ENCODE results near the gene ZMYM1. TPM values are rescaled to one million over a fixed set of nuclear protein-coding genes. Genes with fewer than 3 reads are reported as not detected.
"Not testable (repeated sequence)": the region's sequence is repeated elsewhere in the genome, so short reads cannot be mapped to it uniquely, and the experiment has no call there.

The ZMYM1 gene
- total RNA-seq, 1 donor from 2014 or later = 11.5 TPM

DNA sequence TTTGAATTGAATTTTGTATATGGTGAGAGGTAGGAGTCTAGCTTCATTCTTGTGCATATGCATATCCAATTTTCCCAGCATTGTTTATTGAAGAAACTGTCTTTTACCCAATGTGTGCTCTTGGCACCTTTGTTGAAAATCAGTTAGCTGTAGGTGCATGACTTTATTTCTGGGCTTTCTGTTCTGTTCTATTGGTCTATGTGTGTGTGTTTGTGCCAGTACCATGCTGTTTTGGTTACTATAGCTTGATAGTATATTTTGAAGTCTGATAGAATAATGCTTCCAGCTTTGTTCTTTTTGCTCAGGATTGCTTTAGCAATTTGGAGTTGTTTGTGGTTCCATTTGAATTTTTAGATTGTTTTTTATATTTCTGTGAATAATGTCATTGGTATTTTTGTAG is 9.4 kb upstream of the ZMYM1 start:
- Histone ChIP-seq H3K4me1 (ENCODE audit: control insufficient read depth in 3 of 3, insufficient read depth in 3 of 3, low read length in 3 of 3) (no peaks in the 10 kb centered on the region), H3K27ac (ENCODE audit: low read depth, low read length) (no peak overlapping the region), H3K36me3 (ENCODE audit: control insufficient read depth in 3 of 3, insufficient read depth in 3 of 3, low read length in 3 of 3) (no peaks in the 10 kb centered on the region), H3K27me3 (ENCODE audit: control insufficient read depth in 3 of 3, insufficient read depth in 3 of 3, low read length in 3 of 3) (no peaks in the 10 kb centered on the region), H3K9me3 (ENCODE audit: control insufficient read depth in 3 of 3, low read length in 3 of 3) (peaks cover 0 to 3% (median 0%) of the 10 kb centered on the region in 3 donors), H3K4me3 (ENCODE audit: low read length in 3 of 3) (no peak overlapping the region), H3K9ac (ENCODE audit: low read depth in 1 of 3, low read length in 3 of 3) (no peak overlapping the region)

DNA sequence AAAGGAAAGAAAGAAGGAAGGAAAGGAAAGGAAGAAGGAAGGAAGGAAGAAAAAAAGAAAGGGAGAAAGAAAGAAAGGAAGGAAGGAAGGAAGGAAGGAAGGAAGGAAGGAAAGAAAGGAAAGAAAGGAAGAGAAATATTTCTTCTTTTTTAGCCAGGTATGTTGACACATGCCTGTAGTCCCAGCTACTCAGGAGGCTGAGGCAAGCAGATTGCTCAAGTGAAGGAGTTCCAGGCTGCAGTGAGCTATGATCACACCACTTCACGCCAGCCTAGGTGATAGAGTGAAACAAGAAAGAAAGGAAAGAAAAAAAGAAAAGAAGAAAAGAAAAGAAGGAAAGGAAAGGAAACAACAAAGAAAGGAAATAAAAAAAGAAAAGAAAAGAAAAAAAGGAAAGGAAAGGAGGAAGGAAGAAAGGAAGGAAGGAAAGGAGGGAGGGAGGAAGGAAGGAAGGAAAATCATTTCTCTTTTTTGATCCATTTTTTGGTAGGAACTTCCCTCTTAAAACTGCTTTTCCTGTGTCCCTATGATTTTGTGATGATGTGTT is 5.8 kb upstream of the ZMYM1 start:
- no peaks in the 10 kb centered on the region for H3K27me3 ChIP-seq (ENCODE audit: control insufficient read depth in 3 of 3, insufficient read depth in 3 of 3, low read length in 3 of 3)
- no peaks in the 10 kb centered on the region for H3K4me1 ChIP-seq (ENCODE audit: control insufficient read depth in 3 of 3, insufficient read depth in 3 of 3, low read length in 3 of 3)
- peaks cover 0 to 3% (median 0%) of the 10 kb centered on the region in 3 donors for H3K9me3 ChIP-seq (ENCODE audit: control insufficient read depth in 3 of 3, low read length in 3 of 3)
- no peak overlapping the region for H3K27ac ChIP-seq (ENCODE audit: low read depth, low read length)
- no peak overlapping the region for H3K4me3 ChIP-seq (ENCODE audit: low read length in 3 of 3)
- H3K9ac ChIP-seq (ENCODE audit: low read depth in 1 of 3, low read length in 3 of 3) = no peak overlapping the region
- H3K36me3 ChIP-seq (ENCODE audit: control insufficient read depth in 3 of 3, insufficient read depth in 3 of 3, low read length in 3 of 3) = no peaks in the 10 kb centered on the region

DNA sequence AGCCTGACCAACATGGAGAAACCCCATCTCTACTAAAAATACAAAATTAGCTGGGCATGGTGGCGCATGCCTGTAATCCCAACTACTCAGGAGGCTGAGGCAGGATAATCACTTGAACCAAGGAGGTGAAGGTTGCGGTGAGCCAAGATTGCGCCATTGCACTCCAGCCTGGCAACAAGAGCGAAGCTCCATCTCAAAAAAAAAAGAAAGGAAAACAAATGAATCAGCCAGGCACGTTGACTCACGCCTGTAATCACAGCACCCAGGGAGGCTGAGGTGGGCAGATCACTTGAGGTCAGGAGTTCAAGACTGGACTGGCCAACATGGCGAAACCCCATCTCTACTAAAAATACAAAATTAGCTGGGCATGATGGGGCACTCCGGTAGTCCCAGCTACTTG is 2.8 kb upstream of the ZMYM1 start:
- H3K4me3 ChIP-seq (ENCODE audit: low read length in 3 of 3); H3K36me3 ChIP-seq (ENCODE audit: control insufficient read depth in 3 of 3, insufficient read depth in 3 of 3, low read length in 3 of 3); H3K27ac ChIP-seq (ENCODE audit: low read depth, low read length); H3K9ac ChIP-seq (ENCODE audit: low read depth in 1 of 3, low read length in 3 of 3); H3K9me3 ChIP-seq (ENCODE audit: control insufficient read depth in 3 of 3, low read length in 3 of 3); H3K27me3 ChIP-seq (ENCODE audit: control insufficient read depth in 3 of 3, insufficient read depth in 3 of 3, low read length in 3 of 3): not testable (repeated sequence)
- peaks cover 0 to 13% (median 2%) of the 10 kb centered on the region in 3 donors for H3K4me1 ChIP-seq (ENCODE audit: control insufficient read depth in 3 of 3, insufficient read depth in 3 of 3, low read length in 3 of 3)

DNA sequence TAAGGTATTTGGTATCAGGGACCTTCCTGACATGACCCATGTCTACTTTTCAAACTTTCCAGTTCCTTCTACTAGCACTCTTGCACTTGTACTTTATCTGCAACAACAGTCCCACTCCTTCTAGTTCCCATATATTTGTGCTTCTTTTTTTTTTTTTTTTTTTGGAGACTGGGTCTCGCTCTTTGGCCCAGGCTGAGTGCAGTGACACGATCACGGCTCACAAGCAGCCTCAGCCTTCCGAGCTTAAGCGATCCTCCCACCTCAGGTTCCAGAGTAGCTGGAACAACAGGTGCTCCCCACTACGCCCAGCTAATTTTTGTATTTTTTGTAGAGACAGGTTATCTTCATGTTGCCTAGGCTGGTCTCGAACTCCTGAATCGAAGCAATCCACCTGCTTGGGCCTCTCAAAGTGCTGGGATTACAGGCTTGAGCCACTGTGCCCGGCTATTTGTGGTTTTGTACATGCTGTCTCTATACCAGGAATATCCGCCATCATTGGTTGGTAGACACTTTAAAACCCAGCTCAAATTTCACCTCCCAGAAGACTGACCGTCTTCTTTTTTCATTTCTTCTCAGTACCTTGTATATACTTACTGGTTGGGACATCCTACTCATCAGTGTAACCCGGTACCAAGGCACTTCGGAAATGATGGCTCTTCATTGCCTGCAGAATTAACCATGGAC is 1.1 kb downstream of the ZMYM1 start:
- Histone ChIP-seq H3K4me1 (ENCODE audit: control insufficient read depth in 3 of 3, insufficient read depth in 3 of 3, low read length in 3 of 3) (peaks cover 0 to 13% (median 2%) of the 10 kb centered on the region in 3 donors), H3K27ac (ENCODE audit: low read depth, low read length) (no peak overlapping the region), H3K36me3 (ENCODE audit: control insufficient read depth in 3 of 3, insufficient read depth in 3 of 3, low read length in 3 of 3) (no peaks in the 10 kb centered on the region), H3K27me3 (ENCODE audit: control insufficient read depth in 3 of 3, insufficient read depth in 3 of 3, low read length in 3 of 3) (no peaks in the 10 kb centered on the region), H3K9ac (ENCODE audit: low read depth in 1 of 3, low read length in 3 of 3) (peak overlapping the region; percentile 68 to 92 (median 92)), H3K4me3 (ENCODE audit: low read length in 3 of 3) (peak overlapping the region; percentile 95 to 96 (median 95)), H3K9me3 (ENCODE audit: control insufficient read depth in 3 of 3, low read length in 3 of 3) (no peaks in the 10 kb centered on the region)

DNA sequence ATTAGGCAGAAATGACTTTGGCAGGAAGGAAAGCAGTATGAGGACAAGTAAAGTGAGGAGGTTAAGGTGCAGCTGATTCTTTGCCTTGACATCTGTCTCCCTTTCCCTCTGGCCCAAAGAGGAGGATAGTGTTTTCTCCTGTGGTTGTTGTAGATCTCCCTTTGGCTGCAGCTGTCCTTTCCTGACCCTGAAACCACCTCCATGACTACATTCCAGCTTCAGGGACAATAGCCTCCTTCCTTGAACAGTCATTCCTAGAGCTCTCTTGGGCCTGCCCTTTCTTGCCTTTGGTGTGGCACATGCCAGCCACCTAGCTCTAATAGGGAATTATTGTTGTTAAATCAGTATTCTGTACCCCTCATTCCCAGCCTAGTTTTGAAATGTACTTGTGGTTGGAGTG is 6.2 kb downstream of the ZMYM1 start:
- Histone ChIP-seq H3K27me3 (ENCODE audit: control insufficient read depth in 3 of 3, insufficient read depth in 3 of 3, low read length in 3 of 3) (no peaks in the 10 kb centered on the region), H3K27ac (ENCODE audit: low read depth, low read length) (no peak overlapping the region), H3K4me1 (ENCODE audit: control insufficient read depth in 3 of 3, insufficient read depth in 3 of 3, low read length in 3 of 3) (peaks cover 0 to 2% (median 1%) of the 10 kb centered on the region in 3 donors), H3K4me3 (ENCODE audit: low read length in 3 of 3) (no peak overlapping the region), H3K9ac (ENCODE audit: low read depth in 1 of 3, low read length in 3 of 3) (no peak overlapping the region), H3K9me3 (ENCODE audit: control insufficient read depth in 3 of 3, low read length in 3 of 3) (no peaks in the 10 kb centered on the region), H3K36me3 (ENCODE audit: control insufficient read depth in 3 of 3, insufficient read depth in 3 of 3, low read length in 3 of 3) (no peaks in the 10 kb centered on the region)

DNA sequence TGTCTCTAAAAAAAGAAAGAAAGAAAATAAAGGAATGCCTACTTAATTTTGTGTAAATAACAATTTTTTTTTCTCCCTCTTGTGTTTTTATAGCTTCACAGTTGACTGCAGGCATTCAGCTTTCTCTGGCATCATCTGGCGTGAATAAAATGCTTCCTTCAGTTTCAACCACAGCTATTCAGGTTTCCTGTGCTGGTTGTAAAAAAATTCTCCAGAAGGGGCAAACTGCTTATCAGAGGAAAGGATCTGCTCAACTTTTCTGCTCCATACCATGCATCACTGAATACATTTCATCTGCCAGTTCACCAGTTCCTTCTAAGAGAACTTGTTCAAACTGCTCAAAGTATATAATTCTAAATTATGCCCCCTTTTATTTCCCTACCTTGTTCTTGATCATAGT is 18.0 kb downstream of the ZMYM1 start:
- H3K36me3 ChIP-seq (ENCODE audit: control insufficient read depth in 3 of 3, insufficient read depth in 3 of 3, low read length in 3 of 3) = peaks cover 13 to 41% (median 24%) of the 10 kb centered on the region in 3 donors
- H3K4me1 ChIP-seq (ENCODE audit: control insufficient read depth in 3 of 3, insufficient read depth in 3 of 3, low read length in 3 of 3) = no peaks in the 10 kb centered on the region
- H3K4me3 ChIP-seq (ENCODE audit: low read length in 3 of 3) = no peak overlapping the region
- no peaks in the 10 kb centered on the region for H3K9me3 ChIP-seq (ENCODE audit: control insufficient read depth in 3 of 3, low read length in 3 of 3)
- no peaks in the 10 kb centered on the region for H3K27me3 ChIP-seq (ENCODE audit: control insufficient read depth in 3 of 3, insufficient read depth in 3 of 3, low read length in 3 of 3)
- H3K9ac ChIP-seq (ENCODE audit: low read depth in 1 of 3, low read length in 3 of 3) = no peak overlapping the region
- H3K27ac ChIP-seq (ENCODE audit: low read depth, low read length) = no peak overlapping the region

DNA sequence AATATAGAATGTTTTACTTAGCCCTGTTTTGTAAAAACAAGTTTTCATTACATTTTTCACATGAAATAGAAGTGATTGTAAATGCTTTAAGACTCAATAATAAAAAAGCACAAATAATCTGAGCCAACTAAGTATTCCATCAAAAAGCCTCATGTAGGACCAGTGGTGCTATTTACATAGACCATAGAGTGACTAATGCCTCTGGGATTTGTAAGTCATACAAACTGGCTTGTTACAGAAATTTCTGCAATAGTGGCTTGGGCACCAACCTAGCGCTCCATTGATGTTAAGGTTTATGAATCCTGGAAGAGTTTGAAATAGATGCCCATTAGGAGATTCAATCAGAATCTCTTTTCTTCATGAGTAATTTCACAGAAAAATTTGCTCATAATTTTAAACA is 31.9 kb downstream of the ZMYM1 start:
- no peak overlapping the region for H3K27ac ChIP-seq (ENCODE audit: low read depth, low read length)

DNA sequence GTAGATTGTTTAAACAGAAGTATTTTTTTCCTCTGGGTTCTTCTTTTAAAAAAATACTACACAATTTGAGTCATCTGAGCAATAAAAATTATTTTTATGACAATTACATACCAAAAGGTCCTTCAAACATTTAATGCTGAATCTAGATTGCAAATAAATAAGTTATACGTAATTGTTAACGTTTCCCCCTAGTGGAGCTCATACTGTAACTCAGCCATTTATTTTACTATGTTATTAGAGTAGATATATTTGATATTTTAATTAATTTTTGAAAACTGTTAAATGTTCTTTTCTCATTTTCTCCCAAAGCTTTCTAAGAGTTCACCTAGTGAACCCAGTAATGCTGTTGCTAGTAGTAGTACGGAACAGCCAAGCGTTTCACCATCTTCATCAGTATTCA is 33.5 kb downstream of the ZMYM1 start:
- Histone ChIP-seq H3K9me3 (ENCODE audit: control insufficient read depth in 3 of 3, low read length in 3 of 3) (no peaks in the 10 kb centered on the region), H3K4me1 (ENCODE audit: control insufficient read depth in 3 of 3, insufficient read depth in 3 of 3, low read length in 3 of 3) (no peaks in the 10 kb centered on the region), H3K9ac (ENCODE audit: low read depth in 1 of 3, low read length in 3 of 3) (no peak overlapping the region), H3K4me3 (ENCODE audit: low read length in 3 of 3) (no peak overlapping the region), H3K27ac (ENCODE audit: low read depth, low read length) (no peak overlapping the region), H3K36me3 (ENCODE audit: control insufficient read depth in 3 of 3, insufficient read depth in 3 of 3, low read length in 3 of 3) (peaks cover 0 to 12% (median 3%) of the 10 kb centered on the region in 3 donors), H3K27me3 (ENCODE audit: control insufficient read depth in 3 of 3, insufficient read depth in 3 of 3, low read length in 3 of 3) (no peaks in the 10 kb centered on the region)

More for the DNA sequence above, 31.9 kb downstream of the ZMYM1 start:
- H3K9me3 ChIP-seq (ENCODE audit: control insufficient read depth in 3 of 3, low read length in 3 of 3) = no peaks in the 10 kb centered on the region
- H3K4me1 ChIP-seq (ENCODE audit: control insufficient read depth in 3 of 3, insufficient read depth in 3 of 3, low read length in 3 of 3) = no peaks in the 10 kb centered on the region
- peaks cover 0 to 12% (median 3%) of the 10 kb centered on the region in 3 donors for H3K36me3 ChIP-seq (ENCODE audit: control insufficient read depth in 3 of 3, insufficient read depth in 3 of 3, low read length in 3 of 3)
- H3K9ac ChIP-seq (ENCODE audit: low read depth in 1 of 3, low read length in 3 of 3) = no peak overlapping the region
- no peaks in the 10 kb centered on the region for H3K27me3 ChIP-seq (ENCODE audit: control insufficient read depth in 3 of 3, insufficient read depth in 3 of 3, low read length in 3 of 3)
- no peak overlapping the region for H3K4me3 ChIP-seq (ENCODE audit: low read length in 3 of 3)

DNA sequence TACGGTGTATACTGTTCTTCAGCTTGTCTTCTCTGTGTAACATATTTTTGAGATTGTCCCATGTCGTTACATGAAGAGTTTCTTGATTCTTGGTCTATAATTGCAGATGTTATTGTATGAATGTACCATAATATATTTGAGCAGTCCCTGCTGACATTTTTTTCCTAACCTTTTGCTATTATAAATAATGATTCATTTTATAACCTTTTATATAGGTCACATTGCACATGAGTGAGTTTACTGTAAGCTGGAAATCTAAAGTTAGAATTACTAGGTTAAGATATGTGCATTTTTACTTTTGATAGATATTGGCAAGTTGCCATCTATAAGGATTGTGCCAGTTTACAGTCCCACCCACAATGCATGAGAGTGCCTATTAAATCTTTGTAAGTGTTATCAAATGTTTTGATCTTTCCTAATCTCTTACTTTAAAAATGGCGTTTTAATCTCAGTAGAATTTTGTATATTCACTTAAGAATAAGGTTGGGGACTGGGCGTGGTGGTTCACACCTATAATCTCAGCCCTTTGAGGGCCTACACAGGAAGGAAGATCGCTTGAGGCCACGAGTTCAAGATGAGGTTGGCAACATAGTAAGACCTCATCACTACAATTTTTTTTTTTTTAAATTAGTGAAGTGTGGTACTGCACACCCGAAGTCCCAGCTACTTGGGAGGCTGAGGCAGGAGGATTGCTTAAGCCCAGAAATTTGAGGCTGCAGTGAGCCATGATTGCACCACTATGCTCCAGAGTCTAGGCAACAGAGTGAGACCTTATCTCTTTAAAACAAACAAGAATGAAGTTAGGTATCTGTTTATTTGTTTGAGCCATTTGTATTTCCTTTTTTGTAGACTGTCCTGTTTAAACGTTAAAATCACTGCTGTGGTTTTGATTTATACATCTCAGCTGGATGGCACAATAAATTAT is 36.5 kb downstream of the ZMYM1 start:
- Histone ChIP-seq H3K9ac (ENCODE audit: low read depth in 1 of 3, low read length in 3 of 3) (no peak overlapping the region), H3K4me1 (ENCODE audit: control insufficient read depth in 3 of 3, insufficient read depth in 3 of 3, low read length in 3 of 3) (no peaks in the 10 kb centered on the region), H3K36me3 (ENCODE audit: control insufficient read depth in 3 of 3, insufficient read depth in 3 of 3, low read length in 3 of 3) (peaks cover 0 to 12% (median 3%) of the 10 kb centered on the region in 3 donors), H3K9me3 (ENCODE audit: control insufficient read depth in 3 of 3, low read length in 3 of 3) (no peaks in the 10 kb centered on the region), H3K27ac (ENCODE audit: low read depth, low read length) (no peak overlapping the region), H3K27me3 (ENCODE audit: control insufficient read depth in 3 of 3, insufficient read depth in 3 of 3, low read length in 3 of 3) (no peaks in the 10 kb centered on the region), H3K4me3 (ENCODE audit: low read length in 3 of 3) (no peak overlapping the region)
